Stimulated activated naive CD4-positive, alpha-beta T cell treated with Interleukin-2 at 50 U/mL for 16 hours (primary cell): ENCODE results near the gene AK3.
"Not testable (repeated sequence)": the region's sequence is repeated elsewhere in the genome, so short reads cannot be mapped to it uniquely, and the experiment has no call there.

ENCODE experiments used
- DNase-seq: peaks from one replicate; lab custom pipeline; 2025; lab: John Stamatoyannopoulos, UW

Gene AK3

DNA sequence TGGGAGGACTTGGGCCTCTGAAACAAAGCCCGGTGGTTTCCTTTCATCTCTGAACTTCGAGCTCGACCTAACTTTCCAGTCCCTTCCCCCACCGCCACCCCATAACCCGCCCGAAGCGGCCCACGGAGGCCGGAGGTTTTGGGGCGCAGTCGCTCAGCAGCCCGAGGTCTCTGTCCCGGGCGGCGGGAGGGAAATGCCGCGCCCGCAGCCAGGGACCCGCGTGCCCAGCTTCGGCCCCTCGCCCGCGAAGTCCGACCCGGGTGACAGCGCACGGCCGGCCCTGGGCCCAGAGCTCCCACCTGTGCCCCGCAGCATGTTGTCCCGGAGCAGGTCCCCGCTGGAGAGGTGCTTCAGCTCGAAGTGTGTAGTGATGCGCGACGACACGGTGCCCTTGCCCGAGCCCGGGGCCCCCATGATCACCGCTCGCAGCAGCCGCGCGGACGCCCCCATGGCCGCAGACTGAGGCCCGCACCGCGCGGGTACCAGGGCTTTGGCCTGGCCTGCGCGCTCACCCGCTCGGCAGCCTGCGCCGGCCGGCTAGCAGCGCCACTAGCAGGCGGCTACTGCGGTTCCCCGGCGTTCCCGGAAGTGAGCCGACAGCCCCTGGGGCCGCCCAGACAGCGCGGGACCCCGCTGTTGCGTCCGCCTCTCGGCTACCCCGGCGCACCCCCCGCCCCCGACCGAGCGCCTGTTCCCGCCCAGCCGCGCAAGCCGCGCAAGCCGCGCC, at the start of gene AK3:
Gene AK3 (minus strand): TSS at position 565 of the 727 bp plus-strand sequence. CDS start 115 bp downstream, at position 450.
- peak; percentile 79 for DNase-seq

- DNase-seq: no peak
Observed at GRCh38 chr9:4788703-4789102, 47.7 kb upstream of the AK3 start.

- DNase-seq: no peak
Observed at GRCh38 chr9:4787876-4788275, 46.9 kb upstream of the AK3 start.

DNA sequence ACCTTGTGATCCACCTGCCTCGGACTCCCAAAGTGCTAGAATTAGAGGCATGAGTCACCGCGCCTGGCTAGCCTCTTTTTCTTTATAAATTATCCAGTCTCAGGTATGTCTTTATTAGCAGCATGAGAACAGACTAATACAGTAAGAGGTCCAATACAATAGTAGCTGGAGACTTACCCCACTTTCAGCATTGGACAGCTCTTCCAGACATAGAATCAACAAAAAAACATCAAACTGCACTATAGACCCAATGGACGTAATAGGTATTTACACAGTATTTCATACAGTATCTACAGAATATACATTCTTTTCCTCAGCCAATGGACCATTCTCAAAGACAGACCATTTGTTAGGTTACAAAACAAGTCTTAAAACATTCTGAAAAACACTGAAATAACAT, 45.6 kb upstream of the AK3 start:
- DNase-seq: no peak

GRCh38 chr9:4784403-4784802, 43.4 kb upstream of the AK3 start:
- DNase-seq: no peak

DNA sequence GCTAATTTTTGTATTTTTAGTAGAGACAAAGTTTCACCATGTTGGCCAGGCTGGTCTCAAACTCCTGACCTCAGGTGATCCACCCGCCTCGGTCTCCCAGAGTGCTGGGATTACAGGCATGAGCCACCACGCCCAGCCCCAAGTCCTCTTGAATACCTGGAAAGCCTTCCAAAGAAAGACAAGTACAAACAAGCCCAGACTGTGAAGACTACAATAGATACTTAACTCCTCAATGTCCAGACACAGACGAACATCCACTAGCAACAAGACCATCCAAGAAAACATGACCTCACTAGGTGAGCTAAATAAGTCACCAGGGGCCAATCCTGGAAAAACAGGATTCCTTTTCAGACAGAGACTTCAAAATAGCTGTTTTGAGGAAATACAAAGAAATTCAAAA, 42.2 kb upstream of the AK3 start:
- DNase-seq: not testable (repeated sequence)

- no peak for DNase-seq
Observed at GRCh38 chr9:4781408-4781807, 40.4 kb upstream of the AK3 start.

- no peak for DNase-seq
Observed at GRCh38 chr9:4780651-4781050, 39.6 kb upstream of the AK3 start.

DNA sequence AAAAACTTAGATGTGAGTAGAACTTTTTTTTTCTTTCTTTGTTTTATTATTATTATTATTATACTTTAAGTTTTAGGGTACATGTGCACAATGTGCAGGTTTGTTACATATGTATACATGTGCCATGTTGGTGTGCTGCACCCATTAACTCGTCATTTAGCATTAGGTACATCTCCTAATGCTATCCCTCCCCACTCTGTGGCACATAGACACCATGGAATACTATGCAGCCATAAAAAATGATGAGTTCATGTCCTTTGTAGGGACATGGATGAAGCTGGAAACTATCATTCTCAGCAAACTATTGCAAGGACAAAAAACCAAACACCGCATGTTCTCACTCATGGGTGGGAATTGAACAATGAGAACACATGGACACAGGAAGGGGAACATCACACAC, 34.0 kb upstream of the AK3 start:
- DNase-seq: not testable (repeated sequence)

DNA sequence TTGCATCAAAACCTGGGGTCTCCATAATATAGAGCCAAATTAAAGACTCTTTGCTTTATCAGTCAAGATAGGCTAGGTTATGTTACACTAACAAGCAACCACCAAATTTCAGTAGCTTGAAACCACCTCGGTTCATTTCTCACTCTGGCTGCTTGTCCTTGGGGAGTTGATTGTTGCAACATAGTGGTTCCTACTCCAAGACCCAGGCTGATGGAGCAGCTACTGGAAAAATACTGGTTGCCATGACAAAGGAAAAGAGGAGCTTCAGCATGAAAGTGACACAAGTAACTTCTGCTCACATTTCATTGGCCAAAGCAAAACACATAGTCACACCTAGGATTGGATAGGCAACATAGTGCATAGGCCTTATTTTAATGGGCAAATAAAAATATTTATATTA, 33.2 kb upstream of the AK3 start:
- no peak for DNase-seq

GRCh38 chr9:4771788-4772187, 30.8 kb upstream of the AK3 start:
- DNase-seq: no peak

DNA sequence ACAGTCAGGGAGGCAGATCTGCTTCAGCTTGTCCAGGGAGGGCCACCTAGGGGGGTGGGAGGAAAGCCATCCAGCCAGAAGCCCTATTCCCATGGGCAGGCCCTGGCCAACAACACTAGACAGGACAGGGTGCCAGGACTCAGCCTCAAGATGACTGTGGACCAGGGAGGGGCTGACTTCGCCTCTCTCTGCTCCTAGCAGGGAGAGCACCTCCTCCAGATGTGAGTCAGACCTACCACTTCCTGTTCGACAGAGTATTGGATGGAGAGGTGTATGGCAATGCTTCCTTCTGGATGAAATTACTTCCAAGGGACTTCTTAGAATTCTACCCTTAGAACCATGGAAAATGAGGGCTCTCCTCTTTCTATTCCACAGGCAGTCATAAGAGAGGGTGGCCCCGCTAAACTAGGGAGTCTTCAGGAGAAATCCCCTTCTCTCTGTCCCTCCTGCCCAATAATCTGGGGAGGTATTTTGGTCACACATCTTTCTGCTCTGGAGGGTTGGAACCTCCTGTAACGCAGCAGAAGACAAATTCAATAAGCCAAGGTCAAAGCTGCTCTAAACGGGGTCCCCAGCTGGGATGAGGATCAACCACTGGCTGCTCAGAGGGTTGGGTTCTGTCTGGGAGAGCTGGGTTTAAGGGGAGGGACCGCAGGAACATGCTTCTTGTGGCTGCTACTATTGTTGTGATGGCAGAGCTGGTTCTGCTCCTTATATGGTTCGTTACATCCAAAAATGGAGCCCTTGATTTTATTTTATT, 28.5 kb upstream of the AK3 start:
- no peak for DNase-seq

DNA sequence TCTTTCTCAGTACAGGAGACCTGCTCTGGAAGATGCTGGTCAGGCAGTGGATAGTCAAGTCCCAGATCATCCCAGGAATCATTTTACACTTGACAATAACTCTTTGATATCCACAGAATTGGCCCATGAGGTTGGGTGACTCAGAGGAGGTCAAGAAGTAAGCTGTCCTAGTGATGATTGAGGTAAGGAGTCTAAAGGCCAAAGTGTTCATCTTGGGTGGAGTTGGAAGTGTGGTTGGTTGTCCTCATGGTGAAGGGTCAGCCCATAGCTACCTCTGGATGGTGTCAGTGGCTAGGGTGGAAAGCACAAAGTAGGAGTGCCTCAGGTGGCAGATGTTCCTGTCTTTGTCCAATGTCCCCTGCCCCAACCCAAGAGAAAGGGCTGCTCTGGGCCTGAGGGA, 27.7 kb upstream of the AK3 start:
- no peak for DNase-seq

DNA sequence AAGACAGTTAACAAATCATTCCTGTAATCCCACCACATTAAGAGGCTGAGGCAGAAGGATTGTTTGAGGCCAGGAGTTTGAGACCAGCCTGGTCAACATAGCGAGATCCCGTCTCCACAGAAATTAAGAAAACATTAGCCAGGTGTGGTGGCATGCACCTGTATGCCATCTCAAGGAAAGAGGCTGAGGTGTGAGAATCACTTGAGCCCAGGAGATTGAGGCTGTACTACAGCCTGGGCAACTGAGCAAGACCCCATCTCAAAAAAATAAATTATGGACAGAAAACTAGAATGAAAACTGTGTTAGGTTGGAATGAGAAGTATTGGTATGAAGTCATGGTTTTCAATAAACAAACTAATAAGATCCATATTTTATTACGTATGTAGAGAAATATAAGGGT, 23.0 kb upstream of the AK3 start:
- no peak for DNase-seq

GRCh38 chr9:4762886-4763541, 22.0 kb upstream of the AK3 start:
- DNase-seq: no peak

- DNase-seq: peak; percentile 75
Observed at GRCh38 chr9:4762108-4762885, 21.3 kb upstream of the AK3 start.

GRCh38 chr9:4760122-4760521, 19.1 kb upstream of the AK3 start:
- DNase-seq: no peak

DNA sequence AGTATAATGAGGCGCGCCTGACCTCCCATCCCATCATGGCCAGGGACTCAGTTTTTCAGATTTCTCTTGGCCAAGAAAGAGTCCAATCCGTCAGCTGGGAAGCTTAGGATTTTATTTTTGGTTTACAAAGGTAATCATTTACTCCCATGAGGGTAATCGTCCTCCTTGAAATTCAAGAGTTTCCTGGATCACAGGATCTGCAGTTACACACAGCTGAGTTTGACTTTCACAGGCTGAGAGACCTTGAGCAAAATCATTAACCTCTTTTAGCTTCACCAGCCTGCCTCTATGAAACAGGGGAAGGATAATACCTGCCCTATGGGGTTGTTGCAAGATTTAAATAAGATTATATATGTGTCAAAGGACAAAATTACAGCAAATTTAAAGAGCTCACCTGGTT, 15.4 kb upstream of the AK3 start:
- no peak for DNase-seq

- DNase-seq: no peak
Observed at GRCh38 chr9:4755026-4755609, 14.1 kb upstream of the AK3 start.

- not testable (repeated sequence) for DNase-seq
Observed at GRCh38 chr9:4754530-4754929, 13.5 kb upstream of the AK3 start.

GRCh38 chr9:4750023-4750673, 9.1 kb upstream of the AK3 start:
- DNase-seq: no peak
